Astrocyte of the cerebellum (primary cell): ENCODE data around the gene ACTRT2.

Experiments
- DNase-seq: peaks from one replicate; pipeline ENCODE4 v3.0.0-alpha.2; 2011; ENCODE audit warnings: low read depth
- H3K4me3 ChIP-seq: 2 replicates; pipeline ENCODE4 v1.5.1; 2011; ENCODE audit warnings: mild to moderate bottlenecking, low read depth, low read length, moderate library complexity
- in situ Hi-C: cut with HindIII; loops from 2 replicates; pipeline ENCODE4 v1.10.0; 2017; ENCODE audit warnings: low sequenced_read_pairs
- TF ChIP-seq, protein P1 (sequence below): IDR thresholded peaks from 2 replicates; pipeline ENCODE4 v1.5.1; 2012; ENCODE audit warnings: low read length, low read depth, moderate library complexity, mild to moderate bottlenecking; ENCODE audit errors: missing control alignments

ACTRT2 gene

DNA sequence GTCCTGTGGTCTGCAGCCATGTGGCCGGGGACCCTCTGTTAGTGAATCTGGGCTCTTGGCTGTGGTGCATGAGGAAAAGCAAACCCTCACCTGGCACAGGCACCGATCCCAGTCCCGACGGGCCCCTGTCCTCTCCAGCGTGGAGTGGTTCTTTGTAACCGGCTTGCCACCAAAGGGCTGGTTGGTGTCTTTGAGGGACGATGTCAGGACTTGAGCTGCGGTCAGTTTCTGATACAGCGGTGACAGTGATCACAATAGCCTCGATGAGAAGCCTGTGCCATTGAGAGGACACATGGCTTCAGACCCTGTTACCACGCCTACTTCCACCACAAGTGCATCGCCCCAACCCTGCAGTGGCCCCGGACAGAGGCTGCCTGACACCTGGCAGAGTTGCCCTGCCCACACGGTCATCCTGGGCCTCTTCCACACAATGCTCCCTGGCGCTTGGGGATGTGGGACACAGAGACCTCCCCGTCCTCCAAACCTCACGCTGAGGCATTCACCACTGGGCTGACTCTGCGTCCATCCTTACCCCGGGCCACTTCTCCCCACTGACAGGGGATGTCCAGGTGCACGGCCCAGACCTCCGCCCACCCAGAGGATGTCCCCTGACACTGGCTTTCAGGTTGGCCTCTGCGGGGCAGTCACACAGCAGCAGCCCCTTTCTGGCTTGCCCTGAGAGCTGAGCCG lies 18.8 kb upstream of the ACTRT2 start:
- no peak for DNase-seq
- no peak overlapping the region for H3K4me3 ChIP-seq
- TF ChIP-seq, protein P1, sequence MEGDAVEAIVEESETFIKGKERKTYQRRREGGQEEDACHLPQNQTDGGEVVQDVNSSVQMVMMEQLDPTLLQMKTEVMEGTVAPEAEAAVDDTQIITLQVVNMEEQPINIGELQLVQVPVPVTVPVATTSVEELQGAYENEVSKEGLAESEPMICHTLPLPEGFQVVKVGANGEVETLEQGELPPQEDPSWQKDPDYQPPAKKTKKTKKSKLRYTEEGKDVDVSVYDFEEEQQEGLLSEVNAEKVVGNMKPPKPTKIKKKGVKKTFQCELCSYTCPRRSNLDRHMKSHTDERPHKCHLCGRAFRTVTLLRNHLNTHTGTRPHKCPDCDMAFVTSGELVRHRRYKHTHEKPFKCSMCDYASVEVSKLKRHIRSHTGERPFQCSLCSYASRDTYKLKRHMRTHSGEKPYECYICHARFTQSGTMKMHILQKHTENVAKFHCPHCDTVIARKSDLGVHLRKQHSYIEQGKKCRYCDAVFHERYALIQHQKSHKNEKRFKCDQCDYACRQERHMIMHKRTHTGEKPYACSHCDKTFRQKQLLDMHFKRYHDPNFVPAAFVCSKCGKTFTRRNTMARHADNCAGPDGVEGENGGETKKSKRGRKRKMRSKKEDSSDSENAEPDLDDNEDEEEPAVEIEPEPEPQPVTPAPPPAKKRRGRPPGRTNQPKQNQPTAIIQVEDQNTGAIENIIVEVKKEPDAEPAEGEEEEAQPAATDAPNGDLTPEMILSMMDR: no peak
- in situ Hi-C loops: no loop called here

DNA sequence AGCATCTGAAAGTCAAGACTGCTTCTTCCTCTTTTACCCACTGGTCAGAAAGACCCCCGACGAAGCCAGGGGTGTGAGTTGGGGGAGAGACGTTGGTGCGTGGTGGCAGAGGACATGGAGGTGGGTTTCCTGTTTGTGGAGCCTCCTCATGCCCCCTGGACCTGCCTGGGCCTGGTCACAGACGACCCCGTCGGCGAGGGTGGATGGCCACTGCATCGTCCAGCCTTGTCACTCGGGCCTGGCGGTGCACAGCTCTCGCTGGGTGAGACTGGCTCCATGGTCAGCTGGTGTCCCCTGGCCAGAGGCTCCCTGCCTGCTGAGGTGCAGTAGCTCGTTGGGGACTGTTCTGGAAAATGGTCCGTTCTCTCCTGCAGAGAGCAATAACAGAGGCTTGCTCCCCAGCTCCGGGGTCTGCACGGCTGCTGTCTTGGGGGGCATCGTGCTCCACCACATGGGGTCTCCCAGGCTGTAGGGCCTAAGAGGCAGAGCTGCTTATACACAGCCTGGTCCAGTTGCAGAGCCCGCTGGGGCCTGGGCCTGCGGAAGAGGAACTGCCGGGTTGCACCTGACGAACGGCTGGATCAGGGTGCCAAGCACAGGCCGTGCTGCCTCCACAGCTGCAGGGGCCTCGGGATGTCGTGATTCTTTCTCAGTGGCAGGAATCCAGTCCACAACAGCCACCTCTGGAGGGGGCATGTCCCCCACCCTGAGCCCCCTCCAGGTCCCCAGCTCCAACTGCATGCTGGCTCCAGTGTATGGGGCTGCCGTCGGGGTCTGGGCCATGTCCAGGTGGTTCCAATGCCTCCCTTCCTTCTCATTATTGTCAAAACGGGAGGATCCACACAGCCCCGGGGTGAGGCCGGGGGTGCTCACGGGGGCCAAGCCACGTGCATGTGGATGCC lies 18.0 kb upstream of the ACTRT2 start:
- DNase-seq: no peak
- no peak overlapping the region for H3K4me3 ChIP-seq
- in situ Hi-C loops: no loop called here
- TF ChIP-seq, protein P1: no peak

DNA sequence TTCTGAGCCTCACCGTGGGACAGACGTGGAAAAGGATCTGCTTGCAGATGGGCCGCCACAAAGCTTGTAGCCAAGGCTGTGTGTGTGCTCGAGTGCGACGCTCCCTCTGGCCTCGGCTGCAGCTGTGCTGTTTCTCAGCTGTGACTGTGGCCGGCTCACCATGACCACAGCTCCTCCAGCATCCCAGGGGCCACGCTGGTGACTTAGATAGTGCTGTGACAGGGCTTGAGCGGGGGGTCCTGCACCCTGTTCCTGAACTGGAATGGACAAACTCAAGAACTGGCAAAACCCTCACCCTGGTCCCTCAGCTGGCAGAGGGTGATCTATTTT lies 17.4 kb upstream of the ACTRT2 start:
- in situ Hi-C loops: no loop called here
- no peak for DNase-seq
- no peak overlapping the region for H3K4me3 ChIP-seq
- TF ChIP-seq, protein P1: no peak

DNA sequence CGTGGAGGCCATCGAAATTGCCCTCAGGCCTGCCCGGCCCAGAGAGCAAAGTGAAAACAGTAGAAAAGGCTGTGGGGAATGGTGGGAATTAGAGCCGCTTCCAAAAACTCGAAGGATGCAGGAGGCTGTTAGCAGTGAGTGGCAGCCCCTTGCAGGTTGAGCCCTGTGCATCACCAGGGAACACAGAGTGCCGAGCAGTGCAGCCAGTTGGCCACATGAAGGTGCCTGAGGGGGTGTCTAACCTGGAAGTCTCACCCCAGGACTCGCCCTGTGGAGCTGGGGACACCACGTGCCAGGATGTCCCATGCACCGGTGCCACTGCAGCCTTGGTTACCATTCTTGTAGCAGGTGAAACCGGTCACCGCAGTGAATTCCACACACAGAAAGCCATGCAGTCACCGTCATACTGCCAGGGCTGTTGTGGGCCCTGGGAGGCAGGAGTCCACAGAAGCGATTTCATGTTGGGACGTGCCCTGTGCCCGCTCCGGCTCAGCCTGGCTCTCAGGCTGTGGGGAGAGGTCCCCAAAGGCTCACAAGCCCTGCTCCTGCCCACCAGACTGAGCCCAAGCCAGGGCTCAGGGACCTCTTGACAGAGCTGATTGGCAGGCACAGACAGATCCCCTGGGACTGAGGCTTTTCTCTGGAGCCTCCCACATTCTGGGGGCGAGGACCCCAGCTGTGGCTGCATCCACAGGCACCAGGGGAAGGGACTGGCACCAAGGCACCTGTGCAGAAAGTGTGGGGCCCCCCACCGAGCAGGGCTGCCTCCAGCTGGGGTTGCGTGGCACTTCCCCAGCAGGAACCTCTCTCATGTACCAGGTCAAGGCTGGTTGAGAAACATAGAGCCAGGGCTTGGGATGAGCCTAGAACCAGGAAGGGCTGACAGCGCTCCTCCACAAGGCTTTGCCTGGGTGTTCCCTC lies 16.7 kb upstream of the ACTRT2 start:
- no peak overlapping the region for H3K4me3 ChIP-seq
- in situ Hi-C loops: no loop called here
- DNase-seq: no peak
- TF ChIP-seq, protein P1: no peak

DNA sequence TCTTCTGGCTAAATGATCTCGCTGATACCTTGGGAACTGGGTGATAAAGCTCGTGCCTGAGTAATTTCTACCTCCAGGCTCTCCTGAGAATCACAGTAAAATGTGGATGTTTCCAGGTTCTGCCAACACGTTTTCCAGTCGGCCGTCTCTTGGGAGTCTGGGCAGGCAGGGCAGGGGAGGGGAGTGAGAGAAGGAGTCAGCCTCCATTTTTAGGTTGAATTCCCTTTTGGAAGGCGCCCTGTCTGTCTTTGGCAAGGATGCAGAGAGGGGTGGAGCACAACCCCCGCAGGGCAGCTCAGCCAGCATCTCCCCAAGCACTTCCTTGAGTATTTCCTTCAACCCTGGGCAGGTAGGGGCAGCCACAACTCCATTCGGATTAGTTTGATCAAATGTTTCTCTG lies 15.5 kb upstream of the ACTRT2 start:
- TF ChIP-seq, protein P1: no peak
- in situ Hi-C loops: no loop called here
- no peak for DNase-seq
- no peak overlapping the region for H3K4me3 ChIP-seq

DNA sequence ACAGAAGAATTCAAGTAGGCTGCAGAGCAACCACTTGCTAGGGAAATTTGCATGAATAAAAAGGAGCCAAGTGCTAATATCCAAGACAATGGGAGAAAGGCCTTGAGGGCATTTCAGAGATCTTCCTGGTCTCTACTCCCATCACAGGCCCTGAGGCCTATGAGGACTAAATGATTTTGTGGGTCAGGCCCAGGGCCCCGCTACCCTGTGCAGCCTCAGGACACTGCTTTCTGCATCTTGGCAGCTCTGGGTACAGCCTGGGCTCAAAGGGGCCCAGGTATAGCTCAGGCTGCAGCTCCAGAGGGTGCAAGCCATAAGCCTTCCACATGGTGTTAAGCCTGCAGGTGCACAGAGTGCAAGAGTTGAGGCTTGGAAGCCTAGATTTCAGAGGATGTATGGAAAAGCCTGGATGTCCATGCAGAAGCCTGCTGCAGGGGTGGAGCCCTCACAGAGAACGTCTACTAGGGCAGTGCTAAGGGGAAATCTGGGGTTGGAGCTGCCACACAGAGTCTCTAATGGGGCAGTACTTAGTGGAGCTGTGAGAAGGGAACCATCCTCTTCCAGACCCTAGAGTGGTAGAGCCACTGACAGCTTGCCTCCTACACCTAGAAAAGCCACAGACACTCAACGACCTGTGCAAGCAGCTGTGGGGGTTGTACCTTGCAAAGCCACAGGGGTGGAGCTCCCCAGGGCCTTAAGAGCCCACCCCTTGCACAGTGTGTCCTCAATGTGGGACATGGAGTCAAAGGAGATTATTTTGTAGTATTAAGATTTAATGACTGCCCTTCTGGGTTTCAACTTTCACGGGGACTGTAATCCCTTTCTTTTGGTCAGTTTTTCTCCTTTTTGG lies 13.7 kb upstream of the ACTRT2 start:
- TF ChIP-seq, protein P1: no peak
- H3K4me3 ChIP-seq: no peak overlapping the region
- no peak for DNase-seq
- in situ Hi-C loops: no loop called here
